GM12864 (cell line): ENCODE data around the gene IER3IP1.

ENCODE experiments used
- DNase-seq: peaks from one replicate; pipeline ENCODE4 v3.0.0-alpha.2; 2011; ENCODE audit warnings: low read depth
- H3K4me3 ChIP-seq: 2 replicates; pipeline ENCODE4 v1.5.1; 2011; ENCODE audit warnings: mild to moderate bottlenecking, low read depth, low read length, control low read depth
- TF ChIP-seq, protein P1 (sequence below): IDR thresholded peaks from 2 replicates; pipeline ENCODE4 v1.5.1; 2011; ENCODE audit warnings: low read depth, mild to moderate bottlenecking, moderate library complexity, low read length, control low read depth, inconsistent platforms; ENCODE audit errors: missing control alignments

IER3IP1 gene

GRCh38 chr18:47151439-47151838 lies 24.7 kb downstream of the IER3IP1 start:
- TF ChIP-seq, protein P1, sequence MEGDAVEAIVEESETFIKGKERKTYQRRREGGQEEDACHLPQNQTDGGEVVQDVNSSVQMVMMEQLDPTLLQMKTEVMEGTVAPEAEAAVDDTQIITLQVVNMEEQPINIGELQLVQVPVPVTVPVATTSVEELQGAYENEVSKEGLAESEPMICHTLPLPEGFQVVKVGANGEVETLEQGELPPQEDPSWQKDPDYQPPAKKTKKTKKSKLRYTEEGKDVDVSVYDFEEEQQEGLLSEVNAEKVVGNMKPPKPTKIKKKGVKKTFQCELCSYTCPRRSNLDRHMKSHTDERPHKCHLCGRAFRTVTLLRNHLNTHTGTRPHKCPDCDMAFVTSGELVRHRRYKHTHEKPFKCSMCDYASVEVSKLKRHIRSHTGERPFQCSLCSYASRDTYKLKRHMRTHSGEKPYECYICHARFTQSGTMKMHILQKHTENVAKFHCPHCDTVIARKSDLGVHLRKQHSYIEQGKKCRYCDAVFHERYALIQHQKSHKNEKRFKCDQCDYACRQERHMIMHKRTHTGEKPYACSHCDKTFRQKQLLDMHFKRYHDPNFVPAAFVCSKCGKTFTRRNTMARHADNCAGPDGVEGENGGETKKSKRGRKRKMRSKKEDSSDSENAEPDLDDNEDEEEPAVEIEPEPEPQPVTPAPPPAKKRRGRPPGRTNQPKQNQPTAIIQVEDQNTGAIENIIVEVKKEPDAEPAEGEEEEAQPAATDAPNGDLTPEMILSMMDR = no peak
- no peak for DNase-seq
- H3K4me3 ChIP-seq = peak overlapping the region; percentile 72; the same call in 1 of the 2 replicates

DNA sequence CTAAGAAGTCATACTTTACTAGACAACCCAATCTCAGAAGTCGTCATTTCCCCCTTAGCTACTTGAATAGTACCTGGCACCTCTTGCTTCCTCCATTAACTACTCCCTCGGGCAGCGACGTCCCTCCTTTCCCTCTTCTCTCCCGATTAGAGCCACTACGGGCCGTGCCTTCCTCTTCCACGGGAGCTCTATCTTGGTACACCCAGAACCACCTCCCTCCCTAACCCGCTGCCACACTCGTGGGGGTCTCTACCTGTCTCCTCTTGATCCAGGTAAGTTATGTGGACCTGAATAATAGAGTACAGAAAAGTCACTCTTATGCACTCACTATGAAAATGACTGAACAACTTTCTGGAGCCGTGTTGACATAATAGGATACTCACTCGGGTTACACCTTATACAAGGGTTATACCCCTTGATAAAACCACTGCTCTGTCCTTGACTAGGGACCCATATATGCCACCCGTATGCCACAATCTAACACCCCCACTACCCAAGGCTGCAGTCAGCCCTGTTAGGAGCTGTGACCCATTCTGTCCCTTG lies 25.3 kb downstream of the IER3IP1 start:
- no peak for DNase-seq
- TF ChIP-seq, protein P1 = no peak
- H3K4me3 ChIP-seq = peak overlapping the region; percentile 72

DNA sequence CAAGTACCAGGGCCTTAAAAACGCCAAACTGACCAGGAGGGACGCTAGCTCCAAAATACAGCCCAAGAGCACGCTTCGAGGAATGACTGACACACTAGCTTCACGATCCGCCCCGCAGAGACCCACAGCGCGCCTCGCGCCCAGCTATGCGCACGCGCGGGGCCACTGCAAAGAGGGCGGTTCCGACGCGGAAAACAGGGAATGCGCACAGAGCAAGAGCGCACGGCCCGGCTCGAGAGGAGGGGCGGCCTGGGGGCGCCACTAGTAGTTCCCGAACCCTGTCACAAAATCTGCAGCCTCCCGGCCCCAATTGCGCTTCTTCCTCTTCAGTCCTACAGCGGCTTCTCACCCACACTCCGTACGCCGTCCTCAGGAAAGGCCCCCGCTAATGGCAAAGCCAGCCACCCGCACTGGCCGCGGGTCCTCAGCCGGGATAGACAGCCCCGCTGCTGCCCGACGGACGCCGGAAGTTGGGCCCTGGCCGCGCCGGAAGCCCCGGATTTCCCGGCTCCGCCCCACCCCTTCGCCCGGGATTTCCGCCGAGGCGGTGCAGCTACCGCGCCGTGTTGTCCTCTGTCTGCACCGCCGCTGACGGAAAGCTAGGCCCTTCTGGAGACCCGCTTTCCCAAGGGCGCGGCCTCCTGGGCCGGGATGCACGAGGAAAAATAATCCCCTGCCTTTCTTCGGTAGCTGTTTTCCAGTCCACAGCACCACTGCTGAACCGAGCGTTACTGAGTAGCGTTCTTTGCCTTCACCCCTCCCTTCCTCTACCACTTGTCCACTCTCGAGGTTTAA lies 25.9 kb downstream of the IER3IP1 start, which contains the start of gene HDHD2:
Gene HDHD2, minus strand, starts transcription at position 472 of the 795 bp plus-strand sequence. CDS start 14,061 bp downstream, outside the sequence.
- TF ChIP-seq, protein P1 = no peak
- peak; percentile 37 for DNase-seq
- H3K4me3 ChIP-seq = peak within 1 kb of the TSS; percentile 72

- TF ChIP-seq, protein P1 = no peak
- H3K4me3 ChIP-seq = peak overlapping the region; percentile 72
- no peak for DNase-seq
Observed at GRCh38 chr18:47149457-47150028, 26.6 kb downstream of the IER3IP1 start.

GRCh38 chr18:47146206-47146605 lies 30.0 kb downstream of the IER3IP1 start:
- H3K4me3 ChIP-seq = no peak overlapping the region
- TF ChIP-seq, protein P1 = no peak
- DNase-seq = no peak

DNA sequence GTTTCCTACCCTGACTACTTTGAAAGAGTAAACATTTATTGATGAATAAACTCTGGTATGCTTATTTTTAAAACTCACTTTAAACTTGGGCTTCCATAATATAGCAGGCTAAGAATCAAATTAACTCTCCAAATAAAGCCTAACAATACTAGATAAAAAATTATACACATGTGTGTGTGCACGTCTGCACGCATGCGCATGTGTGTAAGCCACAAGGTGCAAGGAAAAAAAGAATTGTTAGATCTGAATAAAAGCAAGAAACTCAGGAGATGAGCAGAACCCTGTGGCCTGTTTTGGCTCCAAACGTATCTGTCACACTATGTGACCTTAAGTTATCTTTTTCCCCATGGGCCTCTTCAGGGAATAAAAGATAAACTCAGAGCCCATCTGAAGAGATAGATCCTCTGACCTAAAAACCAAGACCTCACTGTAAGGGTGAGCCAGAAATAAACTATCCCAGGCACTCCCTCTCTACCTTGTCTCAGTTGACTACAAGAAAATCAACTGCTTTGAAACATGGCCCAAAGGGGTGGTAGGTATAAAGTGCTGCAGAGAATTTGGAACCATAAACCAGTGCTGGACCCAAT lies 32.2 kb downstream of the IER3IP1 start:
- no peak for DNase-seq
- no peak overlapping the region for H3K4me3 ChIP-seq
- TF ChIP-seq, protein P1 = no peak
